Hematopoietic multipotent progenitor cell treated with erythropoietin and hydrocortisone succinate and interleukin-3 and kit ligand, for 4 days (in vitro differentiated cells): ENCODE results near the gene SERPINB2.

Source experiments
- DNase-seq: peaks from one replicate; pipeline ENCODE4 v3.0.0-alpha.2; 2015

SERPINB2 gene

GRCh38 chr18:63887424-63887823 is at the start of gene SERPINB2:
TSS of gene SERPINB2 (plus strand) at chr18:63887705. CDS start at chr18:63891445, 3,740 bp downstream.
- DNase-seq: no peak

DNA sequence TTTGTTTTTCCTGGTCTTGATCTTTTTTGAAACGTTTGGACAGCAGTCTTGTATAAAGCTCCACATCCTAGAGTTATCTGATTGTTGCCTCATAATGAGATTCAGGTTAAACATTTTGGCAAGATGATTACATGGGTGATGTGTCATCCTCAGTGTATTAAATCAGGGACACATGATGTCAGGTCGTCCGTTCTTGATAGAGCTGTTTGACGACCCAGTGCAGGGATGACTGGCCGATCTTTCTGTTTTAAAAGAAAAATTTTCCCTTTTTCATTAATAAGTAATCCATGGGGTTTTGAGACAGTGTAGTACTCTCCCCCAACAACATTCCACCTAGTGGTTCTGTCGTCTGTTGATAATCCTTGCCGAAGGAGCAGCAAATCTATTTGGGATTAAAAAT is 44.5 kb upstream of the SERPINB2 start:
- DNase-seq: no peak

DNA sequence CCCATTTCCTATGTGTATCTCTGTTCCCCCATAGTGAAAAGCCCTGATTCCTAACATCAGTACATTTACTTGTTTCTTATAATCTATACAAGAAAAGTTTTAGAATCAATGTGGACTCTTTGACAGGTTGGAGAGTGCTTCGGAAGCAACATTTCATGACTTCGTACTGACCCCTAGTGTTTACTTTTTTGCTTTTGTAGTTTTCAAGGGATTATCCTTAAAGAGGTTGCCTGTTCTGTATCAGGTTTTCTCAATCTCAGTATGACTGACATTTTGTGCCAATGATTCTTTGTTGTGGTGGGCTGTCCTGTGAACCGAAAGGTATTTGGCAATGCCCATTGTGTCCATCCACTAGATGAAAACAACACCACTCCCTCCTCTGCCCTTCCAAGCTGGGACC is 43.3 kb upstream of the SERPINB2 start:
- peak; percentile 69 for DNase-seq

DNA sequence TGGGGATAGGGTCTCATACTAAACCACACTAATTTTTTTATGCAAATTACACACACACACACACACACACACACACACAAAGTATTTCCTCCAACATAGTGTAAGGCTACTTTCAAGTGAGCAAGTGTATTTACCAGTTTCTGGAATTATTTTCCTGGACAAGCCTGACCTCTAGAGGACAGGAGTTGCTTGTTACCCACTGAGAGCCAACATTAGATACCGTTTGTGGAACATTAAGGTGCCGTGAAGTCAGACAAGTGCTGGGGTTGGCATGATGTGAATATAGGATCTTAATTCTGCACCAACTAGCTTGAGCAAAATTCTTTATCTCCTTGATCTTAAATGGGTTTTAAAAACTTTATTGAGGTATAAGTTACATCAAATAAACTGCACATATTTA is 39.3 kb upstream of the SERPINB2 start:
- DNase-seq: peak; percentile 85

DNA sequence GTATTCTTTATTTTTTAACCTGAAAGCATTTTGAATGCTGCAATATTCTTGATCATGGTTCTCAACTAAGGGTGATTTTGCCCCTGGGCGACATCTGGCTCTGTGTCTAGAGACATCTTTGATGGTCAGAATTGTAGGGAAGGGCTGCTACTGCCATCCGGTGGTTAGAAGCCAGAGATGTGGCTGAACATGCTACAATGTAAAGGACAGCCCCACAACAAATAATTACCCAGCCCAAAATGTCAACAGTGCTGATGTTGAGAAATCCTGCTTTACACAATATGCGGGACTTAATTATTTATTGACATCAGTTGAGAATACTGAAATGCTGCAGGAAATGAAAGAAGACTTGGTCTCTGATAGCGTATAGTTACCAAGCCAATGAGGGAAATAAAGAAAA is 37.5 kb upstream of the SERPINB2 start:
- DNase-seq: peak; percentile 77

DNA sequence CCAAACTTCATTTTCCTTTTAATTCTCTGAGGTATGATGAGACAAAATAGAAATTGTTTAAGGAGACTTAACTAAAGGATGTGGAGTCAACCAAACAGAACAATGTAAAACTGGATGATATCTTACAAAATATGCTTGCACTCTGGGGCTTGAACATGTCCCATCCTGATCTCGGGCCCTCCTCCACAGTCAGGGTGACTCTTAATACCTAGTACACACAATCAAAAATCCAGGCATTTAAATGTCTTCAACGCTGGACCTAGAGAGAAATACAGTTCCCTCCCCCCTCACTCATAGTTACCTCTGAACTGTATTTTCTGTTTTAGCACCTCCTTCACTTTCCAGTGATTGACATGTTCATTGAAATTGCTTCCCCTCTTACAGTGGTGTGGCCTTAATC is 36.9 kb upstream of the SERPINB2 start:
- DNase-seq: no peak

DNA sequence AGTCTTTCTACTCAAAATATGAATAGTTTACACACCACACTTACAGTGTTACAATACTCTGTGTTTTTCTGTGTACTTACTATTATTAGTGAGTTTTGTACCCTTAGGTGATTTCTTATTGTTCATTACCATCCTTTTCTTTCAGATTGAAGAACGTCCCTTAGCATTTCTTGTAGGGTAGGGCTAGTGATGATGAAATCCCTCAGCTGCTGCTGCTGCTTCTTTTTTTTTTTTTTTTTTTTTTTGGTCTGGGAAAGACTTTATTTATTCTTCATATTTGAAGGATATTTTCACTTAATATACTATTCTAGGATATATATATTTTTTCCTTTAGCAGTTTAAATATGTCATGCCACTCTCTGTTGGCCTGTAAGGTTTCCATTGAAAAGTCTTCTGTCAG is 29.0 kb upstream of the SERPINB2 start:
- no peak for DNase-seq

DNA sequence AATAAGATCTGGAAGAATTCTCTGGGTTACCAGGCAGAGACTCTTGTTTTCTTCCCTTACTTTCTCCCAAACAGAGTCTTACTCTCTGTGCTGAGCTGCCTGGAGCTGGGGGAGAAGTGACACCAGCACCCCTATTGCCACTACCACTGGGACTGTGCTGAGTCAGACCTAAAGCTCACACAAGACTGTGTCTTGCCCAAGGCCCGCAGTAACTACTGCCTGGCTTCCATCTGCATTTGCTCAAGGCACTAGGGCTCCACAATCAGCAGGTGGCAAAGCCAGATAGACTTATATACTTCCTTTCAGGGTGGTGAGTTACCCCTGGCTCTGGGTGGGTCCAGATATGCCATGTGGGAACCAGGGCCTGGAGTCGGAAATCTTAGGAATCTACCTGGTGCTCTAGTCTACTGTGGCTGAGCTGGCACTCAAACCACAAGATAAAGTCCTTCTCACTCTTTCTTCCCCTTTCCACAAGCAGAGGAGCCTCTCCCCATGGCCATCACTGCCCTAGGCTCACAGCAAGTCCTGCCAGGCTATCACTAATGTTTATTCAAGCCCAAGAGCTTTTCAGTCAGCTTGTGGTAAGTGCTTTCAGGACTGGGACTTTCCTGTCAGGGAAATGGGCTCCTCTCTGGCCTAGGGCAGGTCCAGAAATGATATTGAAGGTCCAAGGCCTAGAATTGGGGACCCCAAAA is 27.6 kb upstream of the SERPINB2 start:
- DNase-seq: peak; percentile 15

DNA sequence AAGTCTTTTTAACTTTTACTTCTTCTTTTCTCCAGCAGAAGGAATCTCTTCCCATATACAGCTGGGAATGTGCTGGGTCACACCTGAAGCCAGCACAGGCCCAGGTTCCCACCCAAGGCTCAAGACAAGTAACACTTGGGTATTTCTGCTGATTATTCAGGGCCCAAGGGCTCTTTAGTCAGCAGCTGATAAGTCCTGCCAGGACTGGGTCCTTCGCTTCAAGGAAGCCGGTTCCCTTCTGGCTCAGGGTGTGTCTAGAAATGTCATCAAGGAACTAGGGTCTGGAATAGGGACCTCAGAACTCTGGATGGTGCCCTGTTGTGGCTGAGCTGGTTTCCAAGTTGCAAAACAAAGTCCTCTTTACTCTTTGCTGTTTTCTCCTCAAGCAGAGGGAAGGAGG is 27.0 kb upstream of the SERPINB2 start:
- no peak for DNase-seq

- no peak for DNase-seq
Measured at GRCh38 chr18:63867368-63868125, 20.0 kb upstream of the SERPINB2 start.

DNA sequence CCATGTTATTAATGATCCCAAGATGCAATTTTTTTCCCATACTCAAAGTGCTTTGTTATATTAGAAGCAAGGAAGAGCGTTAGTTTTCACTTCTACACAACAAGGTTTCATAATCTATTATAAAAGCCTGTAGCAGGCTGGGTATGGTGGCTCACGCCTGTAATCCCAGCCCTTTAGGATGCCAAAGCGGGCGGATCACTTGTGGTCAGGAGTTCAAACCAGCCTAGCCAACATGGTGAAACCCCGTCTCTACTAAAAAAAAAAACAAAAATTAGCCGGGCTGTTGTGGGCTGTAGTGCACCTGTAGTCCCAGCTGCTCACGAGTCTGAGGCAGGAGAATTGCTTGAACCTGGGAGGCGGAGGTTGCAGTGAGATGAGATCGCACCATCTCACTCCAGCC is 19.0 kb upstream of the SERPINB2 start:
- no peak for DNase-seq

- peak; percentile 30 for DNase-seq
Measured at GRCh38 chr18:63869374-63869773, 18.1 kb upstream of the SERPINB2 start.

DNA sequence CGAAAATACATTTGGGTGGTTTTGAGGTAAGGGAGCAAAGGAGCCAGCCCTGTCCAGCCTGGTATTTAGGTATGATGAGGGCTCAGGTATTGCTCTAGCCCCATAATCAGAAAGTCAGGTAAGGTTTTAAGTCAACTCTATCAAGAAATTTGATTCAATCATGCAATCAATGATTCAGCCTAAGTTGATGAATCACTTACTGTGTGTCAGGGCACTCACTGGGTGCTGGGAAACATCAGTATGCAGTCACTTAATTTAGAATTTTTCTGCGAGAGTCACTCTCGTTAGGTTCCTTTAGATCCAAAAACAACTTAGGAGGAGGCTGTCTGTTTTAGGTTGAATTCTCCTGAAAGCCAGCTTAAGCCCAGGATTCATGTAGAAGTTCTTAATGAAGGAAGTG is 17.7 kb upstream of the SERPINB2 start:
- no peak for DNase-seq

DNA sequence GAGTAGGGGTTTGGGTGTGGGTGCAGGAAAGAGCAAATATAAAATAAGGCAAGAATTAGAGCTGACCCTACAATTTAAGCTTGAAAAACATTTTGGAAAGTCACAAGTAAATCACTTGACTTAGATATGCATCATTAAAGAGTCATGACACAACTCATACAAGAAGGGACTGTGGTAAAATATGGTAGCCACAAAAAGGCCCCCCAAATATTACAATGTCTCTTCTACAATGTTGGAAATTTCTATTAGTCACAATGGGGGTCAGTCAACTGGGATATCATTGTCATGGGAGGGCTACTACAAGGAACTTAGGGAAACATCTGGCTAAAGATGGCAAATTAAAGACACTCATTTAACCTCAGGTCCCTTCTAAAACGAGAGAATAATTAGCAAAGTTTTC is 15.7 kb upstream of the SERPINB2 start:
- no peak for DNase-seq

DNA sequence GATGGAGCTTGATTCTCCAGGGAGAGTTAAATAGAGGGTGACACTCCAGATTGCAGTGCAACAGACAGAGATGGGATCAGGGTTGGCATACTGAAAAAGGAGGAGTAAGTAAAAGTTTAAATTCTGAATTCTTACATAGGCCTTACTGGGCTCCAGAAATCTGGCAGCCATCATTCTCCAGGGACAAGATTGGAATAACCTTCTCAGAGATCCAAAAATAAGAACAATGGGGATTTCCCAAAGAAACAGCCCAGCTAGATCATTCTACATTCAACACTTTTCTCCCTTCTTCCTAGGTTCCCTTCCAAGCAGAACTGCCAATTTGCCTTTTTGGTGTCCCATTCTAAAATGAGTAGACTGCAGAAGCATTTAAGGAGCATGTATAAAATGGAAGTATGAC is 14.9 kb upstream of the SERPINB2 start:
- no peak for DNase-seq

- DNase-seq: peak; percentile 66
Measured at GRCh38 chr18:63878343-63878742, 9.2 kb upstream of the SERPINB2 start.

DNA sequence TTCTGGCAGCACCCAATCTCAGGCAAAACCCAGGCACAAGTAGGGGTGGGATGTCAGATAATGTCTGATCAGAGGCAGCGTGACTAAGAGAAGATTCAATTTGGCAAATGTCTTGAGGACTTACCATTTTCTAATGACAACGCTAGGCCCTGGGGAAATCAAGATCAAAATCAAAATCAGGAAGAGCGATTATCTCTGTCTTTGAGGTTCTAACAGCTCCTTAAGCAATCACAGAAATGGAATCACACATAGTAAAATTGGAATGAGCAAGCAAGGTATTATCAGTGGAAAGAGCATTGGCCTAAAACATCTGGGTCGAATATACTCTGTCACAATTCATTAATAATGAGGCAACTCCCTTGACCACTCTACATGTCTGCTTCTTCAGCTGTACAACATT is 8.6 kb upstream of the SERPINB2 start:
- peak; percentile 35 for DNase-seq

GRCh38 chr18:63879709-63880108 is 7.8 kb upstream of the SERPINB2 start:
- DNase-seq: peak; percentile 30

- no peak for DNase-seq
Measured at GRCh38 chr18:63881851-63882250, 5.7 kb upstream of the SERPINB2 start.

- DNase-seq: peak; percentile 58
Measured at GRCh38 chr18:63882333-63883141, 5.0 kb upstream of the SERPINB2 start.

DNA sequence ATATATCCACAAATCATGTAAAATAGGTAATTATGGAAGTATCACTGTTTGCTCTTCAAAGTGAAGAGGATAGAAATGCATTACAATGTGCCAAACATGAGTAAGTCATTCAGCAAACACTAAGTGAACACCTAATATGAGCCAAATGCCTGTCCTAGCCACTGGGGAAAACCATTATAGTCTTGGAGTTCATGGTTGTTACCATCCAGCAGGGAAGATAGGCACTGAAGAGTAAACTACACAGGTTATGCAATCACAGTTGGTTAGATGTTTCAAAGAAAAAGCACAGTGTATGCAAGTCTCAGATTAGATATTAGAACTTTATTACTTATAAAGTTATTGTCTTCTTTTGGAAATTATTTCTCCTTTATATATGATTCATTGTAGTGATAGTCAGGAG is 3.9 kb upstream of the SERPINB2 start:
- DNase-seq: no peak

GRCh38 chr18:63888470-63889190 is 1.1 kb downstream of the SERPINB2 start:
- DNase-seq: no peak

DNA sequence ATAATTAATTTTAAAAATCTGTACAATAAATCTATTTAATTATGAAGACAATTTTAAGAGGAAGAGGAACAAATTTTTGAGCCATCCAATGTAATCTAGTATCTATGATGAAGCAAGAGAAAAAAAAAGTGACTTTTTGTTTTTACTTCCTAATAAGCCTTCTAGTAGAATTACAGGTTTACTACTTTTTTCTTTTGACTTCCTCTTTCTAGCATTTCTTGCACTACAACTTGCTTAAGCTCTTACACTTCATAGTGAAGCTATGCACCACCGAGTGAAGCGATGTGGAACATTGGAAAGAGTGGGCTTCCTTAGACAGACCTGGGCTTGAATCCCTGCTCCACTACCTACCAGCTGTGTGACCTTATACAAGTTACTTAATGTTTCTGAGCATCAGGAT is 2.1 kb downstream of the SERPINB2 start:
- DNase-seq: peak; percentile 75
